Endothelial cell of umbilical vein (primary cell): Measurements from ENCODE around the gene HYAL1. TPM values are rescaled to one million over a fixed set of nuclear protein-coding genes. Genes with fewer than 3 reads are reported as not detected.
"Not testable (repeated sequence)": the region's sequence is repeated elsewhere in the genome, so short reads cannot be mapped to it uniquely, and the experiment has no call there.

Source experiments
- BruUV-seq: library from RNA; stranded (reverse); fragments of 400-500 nt; replicated peaks from 2 replicates; lab custom pipeline; 2021; lab: Mats Ljungman, UMichigan
- CTCF ChIA-PET: fragments of 300-600, 350-600 bp; sonication (Branson Sonifier 250); formaldehyde crosslinking; loops from one replicate; lab custom pipeline; 2021; ENCODE audit warnings: antibody characterized with exemption, inconsistent platforms; lab: Charles Lee
- POLR2A ChIA-PET: fragments of 300-600, 350-600 bp; sonication (Branson Sonifier 250); formaldehyde crosslinking; loops from one replicate; lab custom pipeline; 2021; ENCODE audit warnings: antibody characterized with exemption, inconsistent platforms; lab: Charles Lee
- DNase-seq: peaks from one replicate; pipeline ENCODE4 v3.0.0-alpha.2; 2011; ENCODE audit warnings: low read depth, low spot score
- FAIRE-seq: peaks from 2 replicates; lab custom pipeline; 2011; peaks lifted over from hg19 to GRCh38; lab: Jason Lieb, UNC
- H2AFZ ChIP-seq: 2 replicates; pipeline ENCODE4 v1.6.0; 2012; ENCODE audit warnings: low read depth, low read length, control low read depth, inconsistent platforms
- H3K27ac ChIP-seq: 2 replicates; pipeline ENCODE4 v1.5.1; 2011; ENCODE audit warnings: low read depth, mild to moderate bottlenecking, control low read depth, low read length, moderate library complexity; ENCODE audit not compliant: insufficient read depth
- H3K27me3 ChIP-seq, 2 experiments: 2 replicates each; pipeline versions ENCODE4 v1.6.0 to v1.6.1; 2011; ENCODE audit warnings: low read length in 2 of 2, mixed read lengths in 1 of 2; ENCODE audit not compliant: control insufficient read depth in 2 of 2, insufficient read depth in 2 of 2
- H3K36me3 ChIP-seq, 2 experiments: 2 replicates in 1 of 2; 3 replicates in 1 of 2; pipeline ENCODE4 v1.5.1; 2011; ENCODE audit warnings: low read length in 2 of 2, mild to moderate bottlenecking in 1 of 2, moderate library complexity in 1 of 2; ENCODE audit not compliant: control insufficient read depth in 2 of 2, insufficient read depth in 2 of 2; ENCODE audit errors: extremely low read depth in 1 of 2
- H3K4me1 ChIP-seq: 3 replicates; pipeline ENCODE4 v1.5.1; 2011; ENCODE audit warnings: mild to moderate bottlenecking, low read length; ENCODE audit not compliant: control insufficient read depth, insufficient read depth; ENCODE audit errors: extremely low read depth
- H3K4me2 ChIP-seq: 2 replicates; pipeline ENCODE4 v1.6.1; 2011; ENCODE audit warnings: low read length, control low read depth, mixed read lengths; ENCODE audit not compliant: insufficient read depth
- H3K4me3 ChIP-seq, 3 experiments: fragments of 200-600 bp in 1 of 3; sonication (generic), shearing (Covaris generic) in 1 of 3; replicated peaks in 1 of 3; 2 replicates each; pipeline ENCODE4 v1.5.1; 2011 to 2016; ENCODE audit warnings: control low read depth in 3 of 3, low read length in 3 of 3, mild to moderate bottlenecking in 2 of 3, inconsistent platforms in 1 of 3, low read depth in 1 of 3, moderate library complexity in 1 of 3; ENCODE audit not compliant: insufficient read depth in 1 of 3
- H3K79me2 ChIP-seq: 2 replicates; pipeline ENCODE4 v1.6.0; 2012; ENCODE audit warnings: low read length, inconsistent platforms; ENCODE audit not compliant: control insufficient read depth, insufficient read depth
- H3K9ac ChIP-seq: replicated peaks from 2 replicates; pipeline ENCODE3; 2011; ENCODE audit warnings: low read length, control low read depth; ENCODE audit not compliant: insufficient read depth; ENCODE audit errors: extremely low read depth
- H3K9me1 ChIP-seq: replicated peaks from 3 replicates; pipeline ENCODE4 v1.6.0; 2011; ENCODE audit warnings: mild to moderate bottlenecking, low read length; ENCODE audit not compliant: control insufficient read depth, insufficient read depth; ENCODE audit errors: extremely low read depth
- H3K9me3 ChIP-seq: replicated peaks from 2 replicates; pipeline ENCODE4 v1.5.1; 2012; ENCODE audit warnings: low read length, inconsistent platforms; ENCODE audit not compliant: control insufficient read depth, insufficient read depth
- H4K20me1 ChIP-seq: replicated peaks from 2 replicates; pipeline ENCODE3; 2011; ENCODE audit warnings: mild to moderate bottlenecking, low read length; ENCODE audit not compliant: control insufficient read depth, insufficient read depth; ENCODE audit errors: extremely low read depth
- CTCF ChIP-seq, 2 donors: IDR thresholded peaks; 1 replicate in 1 of 2; 2 replicates in 1 of 2; pipeline ENCODE4 v1.5.1; 2011; ENCODE audit warnings: low read length in 2 of 2, mild to moderate bottlenecking in 2 of 2, moderate library complexity in 2 of 2, control low read depth in 1 of 2, inconsistent platforms in 1 of 2, low read depth in 1 of 2; ENCODE audit not compliant: insufficient read depth in 1 of 2; ENCODE audit errors: extremely low read depth in 1 of 2
- EZH2 ChIP-seq: IDR thresholded peaks from 2 replicates; pipeline ENCODE4 v1.6.1; 2012; ENCODE audit warnings: borderline replicate concordance, low read depth, mild to moderate bottlenecking, moderate library complexity, low read length, inconsistent platforms; ENCODE audit not compliant: severe bottlenecking
- FOS ChIP-seq: IDR thresholded peaks from 2 replicates; pipeline ENCODE4 v1.6.1; 2011; ENCODE audit warnings: mild to moderate bottlenecking, low read length, moderate library complexity, borderline replicate concordance; ENCODE audit not compliant: insufficient read depth
- GATA2 ChIP-seq: IDR thresholded peaks from 2 replicates; pipeline ENCODE4 v1.7.0; 2011; ENCODE audit warnings: low read depth, mild to moderate bottlenecking, moderate library complexity, mixed read lengths, low read length; ENCODE audit not compliant: insufficient read length, insufficient read depth
- JUN ChIP-seq: IDR thresholded peaks from 2 replicates; pipeline ENCODE4 v1.6.1; 2011; ENCODE audit warnings: borderline replicate concordance, low read depth; ENCODE audit not compliant: insufficient read length, insufficient read depth
- MYC ChIP-seq: IDR thresholded peaks from one replicate; pipeline ENCODE4 v1.6.1; 2011; ENCODE audit warnings: mild to moderate bottlenecking, low read depth, low read length
- POLR2A ChIP-seq: IDR thresholded peaks from 2 replicates; pipeline ENCODE4 v1.6.1; 2012; ENCODE audit warnings: low read depth, mild to moderate bottlenecking, control low read depth, low read length
- POLR2AphosphoS5 ChIP-seq: IDR thresholded peaks from 2 replicates; pipeline ENCODE4 v1.6.1; 2012; ENCODE audit warnings: low read depth, mild to moderate bottlenecking, control low read depth, low read length, moderate library complexity; ENCODE audit not compliant: insufficient read depth
- dilution Hi-C: fragments of 300-500 bp; cut with MboI; formaldehyde crosslinking; loops from one replicate; pipeline ENCODE4 v1.15.0; 2019; ENCODE audit warnings: low sequenced_read_pairs; ENCODE audit not compliant: extremely low pct_ligation_motif_present
- intact Hi-C: fragments of 100-400 bp; cut with micrococcal nuclease; formaldehyde crosslinking; loops from one replicate; pipeline ENCODE4 v1.10.0; 2022
- polyA plus RNA-seq, 4 experiments: library from polyadenylated mRNA; depleted of rRNA in 3 of 4; stranded (reverse) in 3 of 4; unstranded in 1 of 4; fragments of >200 nt; gene quantifications; 2 replicates each; pipeline versions ENCODE4 v1.2.1 to v1.2.3, GENCODE V29; 2011 to 2012; ENCODE audit warnings: missing spikeins in 1 of 4
- total RNA-seq: library from RNA; stranded (reverse); gene quantifications from 2 replicates; pipeline ENCODE4 v1.2.3, GENCODE V29; 2021
- TF ChIP-seq, protein P1 (sequence below): IDR thresholded peaks from 2 replicates; pipeline ENCODE4 v1.6.1; 2011; ENCODE audit not compliant: insufficient read depth, insufficient read length

HYAL1 gene
- total and polyA plus RNA-seq, 2 donors (not counting 3 experiments of a cell fraction or from before 2014, with no cell fraction given) = 2.2 to 3.3 TPM

GRCh38 chr3:50262778-50263177 lies 40.6 kb downstream of the HYAL1 start:
- Histone ChIP-seq H3K4me2 (no peak overlapping the region), H3K27me3 (peaks cover 3 to 4% of the 10 kb centered on the region in 2 experiments), H2AFZ (no peak overlapping the region), H3K79me2 (no peaks in the 10 kb centered on the region), H3K9ac (no peak overlapping the region), H3K9me3 (no peaks in the 10 kb centered on the region), H3K4me1 (peaks cover 21% of the 10 kb centered on the region), H3K4me3 (no peak overlapping the region), H3K9me1 (no peaks in the 10 kb centered on the region), H3K27ac (no peak overlapping the region), H4K20me1 (no peaks in the 10 kb centered on the region), H3K36me3 (peaks cover 0 to 11% of the 10 kb centered on the region in 2 experiments)
- BruUV-seq = no TSS peak
- POLR2A ChIA-PET = interaction anchor here (0.7 to 1.1 kb wide), 3 partner anchors 56 to 73 kb away, joined by 7 to 16 read pairs (median 7); partner anchors contain the start of gene SLC38A3
- DNase-seq (no peak), FAIRE-seq (no peak)
- dilution Hi-C loops (no loop called here), intact Hi-C loops (loop anchor here (10.0 kb wide), 1 partner anchor 138 kb away; no protein-coding TSS in a partner anchor)
- no peak for TF ChIP-seq JUN
- TF ChIP-seq, protein P1, sequence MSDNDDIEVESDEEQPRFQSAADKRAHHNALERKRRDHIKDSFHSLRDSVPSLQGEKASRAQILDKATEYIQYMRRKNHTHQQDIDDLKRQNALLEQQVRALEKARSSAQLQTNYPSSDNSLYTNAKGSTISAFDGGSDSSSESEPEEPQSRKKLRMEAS = no peak
- TF ChIP-seq GATA2 = no peak
- TF ChIP-seq POLR2AphosphoS5 = no peak
- TF ChIP-seq CTCF (IDR thresholded peaks at IDR 0.05; ENCODE audit: extremely low read depth in 1 of 2, insufficient read depth in 1 of 2, low read depth in 1 of 2, low read length in 2 of 2) = no peak
- no peak for TF ChIP-seq EZH2
- no peak for TF ChIP-seq FOS
- TF ChIP-seq MYC = no peak
- TF ChIP-seq POLR2A = no peak
- CTCF ChIA-PET = interaction anchor here (0.6 to 2.3 kb wide), 6 partner anchors 12 to 70 kb away, joined by 3 to 16 read pairs (median 4); no protein-coding TSS in a partner anchor

DNA sequence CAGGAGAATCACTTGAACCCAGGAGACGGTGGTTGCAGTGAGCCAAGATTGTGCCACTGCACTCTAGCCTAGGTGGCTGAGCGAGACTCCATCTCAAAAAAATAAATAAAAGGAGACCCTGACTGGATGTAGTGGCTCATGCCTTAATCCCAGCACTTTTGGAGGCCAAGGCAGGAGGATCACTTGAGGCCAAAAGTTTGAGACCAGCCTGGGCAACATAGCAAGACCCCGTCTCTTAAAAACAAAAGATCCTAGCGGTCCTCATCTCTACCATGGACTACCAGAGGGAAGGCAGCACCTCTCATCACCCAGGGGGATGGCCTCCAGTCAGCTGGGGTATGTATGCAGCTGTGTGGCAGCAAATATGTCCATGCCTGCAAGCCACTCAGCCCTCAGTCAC lies 41.2 kb downstream of the HYAL1 start:
- intact Hi-C loops = loop anchor here (10.0 kb wide), 1 partner anchor 137 kb away; no protein-coding TSS in a partner anchor
- FAIRE-seq, POLR2A ChIA-PET: not testable (repeated sequence)

More for the DNA sequence above, 41.2 kb downstream of the HYAL1 start:
- H4K20me1 ChIP-seq, dilution Hi-C loops, H3K4me3 ChIP-seq, H3K4me2 ChIP-seq, BruUV-seq, H3K9me3 ChIP-seq, H2AFZ ChIP-seq, DNase-seq, H3K27me3 ChIP-seq, H3K9me1 ChIP-seq, H3K79me2 ChIP-seq, H3K9ac ChIP-seq, H3K27ac ChIP-seq: not testable (repeated sequence)
- Histone ChIP-seq H3K36me3 (peaks cover 3 to 15% of the 10 kb centered on the region in 2 experiments), H3K4me1 (peaks cover 22% of the 10 kb centered on the region)
- CTCF ChIA-PET = interaction anchor here (0.9 to 1.5 kb wide), 2 partner anchors 16 to 36 kb away, joined by 3 to 4 read pairs; no protein-coding TSS in a partner anchor
